Prostate gland (tissue), 2 donors: ENCODE results near the gene SPARCL1.

ENCODE experiments used
- POLR2A ChIP-seq: fragments of 450-650 bp; IDR thresholded peaks from one replicate; pipeline ENCODE4 v1.6.1; 2016; ENCODE audit warnings: antibody characterized with exemption, mild to moderate bottlenecking
- TF ChIP-seq, protein P1 (sequence below), 4 experiments: fragments of 200-600 bp in 2 of 4; fragments of 450-650 bp in 2 of 4; sonication (generic) in 2 of 4; IDR thresholded peaks; 1 replicate in 3 of 4; 2 replicates in 1 of 4; pipeline ENCODE4 v1.5.1; 2016 to 2019; ENCODE audit warnings: antibody characterized with exemption in 4 of 4, mild to moderate bottlenecking in 2 of 4, moderate library complexity in 2 of 4

- TF ChIP-seq, protein P1, sequence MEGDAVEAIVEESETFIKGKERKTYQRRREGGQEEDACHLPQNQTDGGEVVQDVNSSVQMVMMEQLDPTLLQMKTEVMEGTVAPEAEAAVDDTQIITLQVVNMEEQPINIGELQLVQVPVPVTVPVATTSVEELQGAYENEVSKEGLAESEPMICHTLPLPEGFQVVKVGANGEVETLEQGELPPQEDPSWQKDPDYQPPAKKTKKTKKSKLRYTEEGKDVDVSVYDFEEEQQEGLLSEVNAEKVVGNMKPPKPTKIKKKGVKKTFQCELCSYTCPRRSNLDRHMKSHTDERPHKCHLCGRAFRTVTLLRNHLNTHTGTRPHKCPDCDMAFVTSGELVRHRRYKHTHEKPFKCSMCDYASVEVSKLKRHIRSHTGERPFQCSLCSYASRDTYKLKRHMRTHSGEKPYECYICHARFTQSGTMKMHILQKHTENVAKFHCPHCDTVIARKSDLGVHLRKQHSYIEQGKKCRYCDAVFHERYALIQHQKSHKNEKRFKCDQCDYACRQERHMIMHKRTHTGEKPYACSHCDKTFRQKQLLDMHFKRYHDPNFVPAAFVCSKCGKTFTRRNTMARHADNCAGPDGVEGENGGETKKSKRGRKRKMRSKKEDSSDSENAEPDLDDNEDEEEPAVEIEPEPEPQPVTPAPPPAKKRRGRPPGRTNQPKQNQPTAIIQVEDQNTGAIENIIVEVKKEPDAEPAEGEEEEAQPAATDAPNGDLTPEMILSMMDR (IDR thresholded peaks at IDR 0.05), result no peak
- TF ChIP-seq POLR2A, result no peak
Observed at GRCh38 chr4:87575983-87576382, 46.8 kb upstream of the SPARCL1 start.
